ENCODE results near the gene OTX2.

GRCh38 chr14:56844406-56845002 is 34.2 kb upstream of the OTX2 start:
- TF ChIP-seq, protein P1, sequence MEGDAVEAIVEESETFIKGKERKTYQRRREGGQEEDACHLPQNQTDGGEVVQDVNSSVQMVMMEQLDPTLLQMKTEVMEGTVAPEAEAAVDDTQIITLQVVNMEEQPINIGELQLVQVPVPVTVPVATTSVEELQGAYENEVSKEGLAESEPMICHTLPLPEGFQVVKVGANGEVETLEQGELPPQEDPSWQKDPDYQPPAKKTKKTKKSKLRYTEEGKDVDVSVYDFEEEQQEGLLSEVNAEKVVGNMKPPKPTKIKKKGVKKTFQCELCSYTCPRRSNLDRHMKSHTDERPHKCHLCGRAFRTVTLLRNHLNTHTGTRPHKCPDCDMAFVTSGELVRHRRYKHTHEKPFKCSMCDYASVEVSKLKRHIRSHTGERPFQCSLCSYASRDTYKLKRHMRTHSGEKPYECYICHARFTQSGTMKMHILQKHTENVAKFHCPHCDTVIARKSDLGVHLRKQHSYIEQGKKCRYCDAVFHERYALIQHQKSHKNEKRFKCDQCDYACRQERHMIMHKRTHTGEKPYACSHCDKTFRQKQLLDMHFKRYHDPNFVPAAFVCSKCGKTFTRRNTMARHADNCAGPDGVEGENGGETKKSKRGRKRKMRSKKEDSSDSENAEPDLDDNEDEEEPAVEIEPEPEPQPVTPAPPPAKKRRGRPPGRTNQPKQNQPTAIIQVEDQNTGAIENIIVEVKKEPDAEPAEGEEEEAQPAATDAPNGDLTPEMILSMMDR (conservative IDR thresholded peaks at IDR 0.05; ENCODE audit: low read depth, low read length): no peak
- TF ChIP-seq POLR2A (IDR thresholded peaks at IDR 0.05; ENCODE audit: low read depth, low read length): no peak
- no peak for TF ChIP-seq MXI1 (IDR thresholded peaks at IDR 0.05; ENCODE audit: borderline replicate concordance, low read depth, low read length)
- TF ChIP-seq SMC3 (IDR thresholded peaks at IDR 0.05; ENCODE audit: low read depth, low read length): no peak
- TF ChIP-seq, protein P2, sequence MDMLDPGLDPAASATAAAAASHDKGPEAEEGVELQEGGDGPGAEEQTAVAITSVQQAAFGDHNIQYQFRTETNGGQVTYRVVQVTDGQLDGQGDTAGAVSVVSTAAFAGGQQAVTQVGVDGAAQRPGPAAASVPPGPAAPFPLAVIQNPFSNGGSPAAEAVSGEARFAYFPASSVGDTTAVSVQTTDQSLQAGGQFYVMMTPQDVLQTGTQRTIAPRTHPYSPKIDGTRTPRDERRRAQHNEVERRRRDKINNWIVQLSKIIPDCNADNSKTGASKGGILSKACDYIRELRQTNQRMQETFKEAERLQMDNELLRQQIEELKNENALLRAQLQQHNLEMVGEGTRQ (IDR thresholded peaks at IDR 0.05; ENCODE audit: low read depth, low read length): no peak
- no peak for TF ChIP-seq CHD1 (IDR thresholded peaks at IDR 0.05; ENCODE audit: low read depth, low read length)
- no peak for TF ChIP-seq RFX5 (IDR thresholded peaks at IDR 0.05; ENCODE audit: low read depth, low read length)
- no peak for TF ChIP-seq MAFK (IDR thresholded peaks at IDR 0.05; ENCODE audit: low read depth, low read length)
- TF ChIP-seq ELK1 (IDR thresholded peaks at IDR 0.05; ENCODE audit: borderline replicate concordance, low read depth, low read length): no peak
- TF ChIP-seq NFE2L2 (IDR thresholded peaks at IDR 0.05; ENCODE audit: low read depth, low read length): no peak
- no peak for TF ChIP-seq RCOR1 (IDR thresholded peaks at IDR 0.05; ENCODE audit: insufficient replicate concordance, low read length)
- no peak for TF ChIP-seq BHLHE40 (IDR thresholded peaks at IDR 0.05; ENCODE audit: low read depth, low read length)
- TF ChIP-seq RAD21 (IDR thresholded peaks at IDR 0.05; ENCODE audit: low read length): no peak
- no peak for TF ChIP-seq FOS (IDR thresholded peaks at IDR 0.05; ENCODE audit: low read depth, low read length)

Data from IMR-90 (cell line).